Tibial nerve (tissue), 4 donors: ENCODE measurements around the gene CCDC7.

Experiments used
- EP300 ChIP-seq, 2 donors: sonication (generic); formaldehyde crosslinking; IDR thresholded peaks; one replicate each; pipeline ENCODE4 v1.6.1; 2017; ENCODE audit warnings: antibody characterized with exemption in 2 of 2, mild to moderate bottlenecking in 1 of 2
- POLR2A ChIP-seq, 2 donors: fragments of 450-650 bp; IDR thresholded peaks; one replicate each; pipeline ENCODE4 v1.6.1; 2017; ENCODE audit warnings: antibody characterized with exemption in 2 of 2, mild to moderate bottlenecking in 2 of 2, moderate library complexity in 2 of 2
- TF ChIP-seq, protein P1 (sequence below), 5 experiments: fragments of 200-600 bp in 3 of 5; fragments of 450-650 bp in 2 of 5; sonication (generic) in 3 of 5; IDR thresholded peaks; one replicate each; pipeline ENCODE4 v1.5.1; 2016 to 2019; ENCODE audit warnings: antibody characterized with exemption in 5 of 5, mild to moderate bottlenecking in 3 of 5, moderate library complexity in 2 of 5

- TF ChIP-seq, protein P1, sequence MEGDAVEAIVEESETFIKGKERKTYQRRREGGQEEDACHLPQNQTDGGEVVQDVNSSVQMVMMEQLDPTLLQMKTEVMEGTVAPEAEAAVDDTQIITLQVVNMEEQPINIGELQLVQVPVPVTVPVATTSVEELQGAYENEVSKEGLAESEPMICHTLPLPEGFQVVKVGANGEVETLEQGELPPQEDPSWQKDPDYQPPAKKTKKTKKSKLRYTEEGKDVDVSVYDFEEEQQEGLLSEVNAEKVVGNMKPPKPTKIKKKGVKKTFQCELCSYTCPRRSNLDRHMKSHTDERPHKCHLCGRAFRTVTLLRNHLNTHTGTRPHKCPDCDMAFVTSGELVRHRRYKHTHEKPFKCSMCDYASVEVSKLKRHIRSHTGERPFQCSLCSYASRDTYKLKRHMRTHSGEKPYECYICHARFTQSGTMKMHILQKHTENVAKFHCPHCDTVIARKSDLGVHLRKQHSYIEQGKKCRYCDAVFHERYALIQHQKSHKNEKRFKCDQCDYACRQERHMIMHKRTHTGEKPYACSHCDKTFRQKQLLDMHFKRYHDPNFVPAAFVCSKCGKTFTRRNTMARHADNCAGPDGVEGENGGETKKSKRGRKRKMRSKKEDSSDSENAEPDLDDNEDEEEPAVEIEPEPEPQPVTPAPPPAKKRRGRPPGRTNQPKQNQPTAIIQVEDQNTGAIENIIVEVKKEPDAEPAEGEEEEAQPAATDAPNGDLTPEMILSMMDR (IDR thresholded peaks at IDR 0.05), result no peak
- no peak for TF ChIP-seq POLR2A (IDR thresholded peaks at IDR 0.05)
- no peak for TF ChIP-seq EP300 (IDR thresholded peaks at IDR 0.05)
Measured at GRCh38 chr10:32744321-32744720, 298.4 kb downstream of the CCDC7 start.
